ENCODE results near the gene ORC4. TPM values are rescaled to one million over a fixed set of nuclear protein-coding genes. Genes with fewer than 3 reads are reported as not detected.

ORC4 gene
- total and polyA plus RNA-seq, 4 donors, result 45.1 to 82.5 (median 67.8) TPM

DNA sequence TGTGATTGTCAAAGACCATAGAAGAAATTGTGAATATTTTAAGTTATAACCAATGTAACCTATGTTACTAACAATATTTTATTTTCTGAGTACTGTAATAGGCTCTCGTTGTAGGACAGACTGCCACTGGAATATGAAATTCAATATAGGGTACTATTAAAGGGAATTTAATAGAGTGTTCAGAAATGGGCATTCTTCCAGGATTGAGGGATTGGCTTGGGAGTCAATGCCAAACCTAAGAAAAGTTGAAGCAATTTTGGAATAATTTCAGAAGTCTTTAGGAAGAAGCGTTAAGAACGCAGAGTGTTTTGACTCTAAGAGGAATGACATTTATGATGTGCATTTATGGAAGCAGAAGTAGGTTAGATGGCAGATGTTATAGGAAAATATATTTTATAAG is 96.7 kb downstream of the ORC4 start:
- Histone ChIP-seq H3K9me3 (ENCODE audit: control insufficient read depth, insufficient read depth, low read length) (no peaks in the 10 kb centered on the region), H3K4me1 (ENCODE audit: control insufficient read depth, insufficient read depth, low read length) (no peaks in the 10 kb centered on the region), H3K27ac (ENCODE audit: low read depth, low read length) (no peak overlapping the region), H3K4me3 (ENCODE audit: low read depth, low read length) (no peak overlapping the region), H3K27me3 (ENCODE audit: control insufficient read depth, insufficient read depth, low read length) (no peaks in the 10 kb centered on the region), H3K36me3 (ENCODE audit: control insufficient read depth, insufficient read depth, low read length) (no peaks in the 10 kb centered on the region)
- no CpG with 5 or more reads among the region's 3 CpGs for WGBS (ENCODE audit: insufficient coverage)
- no peak for DNase-seq (ENCODE audit: low read depth in 4 of 6, low spot score in 6 of 6)

DNA sequence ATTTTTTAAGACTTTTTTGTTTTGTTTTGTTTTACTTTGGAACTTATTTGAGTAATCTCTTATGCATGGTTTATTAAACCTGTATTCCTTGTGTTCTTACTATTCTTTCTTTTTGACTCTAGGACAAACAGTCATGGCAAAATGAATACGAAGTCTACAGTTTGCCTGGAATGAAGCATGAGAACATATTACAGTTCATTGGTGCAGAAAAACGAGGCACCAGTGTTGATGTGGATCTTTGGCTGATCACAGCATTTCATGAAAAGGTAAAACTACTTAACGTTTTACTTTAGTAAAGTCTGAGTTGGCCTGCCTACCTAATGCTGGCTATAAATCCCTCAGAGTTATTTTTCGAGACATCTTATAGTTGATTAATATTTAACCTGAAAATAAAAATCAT is 103.4 kb downstream of the ORC4 start:
- no peaks in the 10 kb centered on the region for H3K36me3 ChIP-seq (ENCODE audit: control insufficient read depth, insufficient read depth, low read length)
- H3K27me3 ChIP-seq (ENCODE audit: control insufficient read depth, insufficient read depth, low read length), result no peaks in the 10 kb centered on the region
- no peaks in the 10 kb centered on the region for H3K4me1 ChIP-seq (ENCODE audit: control insufficient read depth, insufficient read depth, low read length)
- DNase-seq (ENCODE audit: low read depth in 4 of 6, low spot score in 6 of 6), result no peak
- no peak overlapping the region for H3K4me3 ChIP-seq (ENCODE audit: low read depth, low read length)
- 100% methylated on average over 1 of the region's 4 CpGs for WGBS (ENCODE audit: insufficient coverage)
- H3K9me3 ChIP-seq (ENCODE audit: control insufficient read depth, insufficient read depth, low read length), result no peaks in the 10 kb centered on the region
- H3K27ac ChIP-seq (ENCODE audit: low read depth, low read length), result no peak overlapping the region

DNA sequence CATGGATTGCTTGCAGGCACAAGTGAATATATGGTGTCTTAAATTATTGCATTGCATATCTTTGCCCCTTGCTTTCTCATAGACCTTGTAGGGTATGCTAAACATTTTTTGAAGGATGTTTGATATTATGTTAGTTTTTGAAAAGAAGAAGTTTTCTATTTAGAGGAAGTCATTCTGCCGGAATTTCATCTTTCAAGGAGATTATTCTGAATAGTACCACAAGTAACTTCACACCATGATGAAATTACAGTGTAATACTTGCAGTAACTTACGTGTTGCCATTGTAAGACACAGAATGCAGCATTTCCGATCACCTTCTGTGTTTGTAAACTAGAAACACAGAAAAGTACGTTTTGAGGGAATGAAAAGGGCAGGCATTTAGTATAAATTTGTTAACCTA is 103.8 kb downstream of the ORC4 start:
- H3K27me3 ChIP-seq (ENCODE audit: control insufficient read depth, insufficient read depth, low read length), result no peaks in the 10 kb centered on the region
- no peaks in the 10 kb centered on the region for H3K36me3 ChIP-seq (ENCODE audit: control insufficient read depth, insufficient read depth, low read length)
- H3K9me3 ChIP-seq (ENCODE audit: control insufficient read depth, insufficient read depth, low read length), result no peaks in the 10 kb centered on the region
- H3K4me3 ChIP-seq (ENCODE audit: low read depth, low read length), result no peak overlapping the region
- H3K4me1 ChIP-seq (ENCODE audit: control insufficient read depth, insufficient read depth, low read length), result no peaks in the 10 kb centered on the region
- no peak overlapping the region for H3K27ac ChIP-seq (ENCODE audit: low read depth, low read length)
- no CpG with 5 or more reads among the region's 4 CpGs for WGBS (ENCODE audit: insufficient coverage)
- DNase-seq (ENCODE audit: low read depth in 4 of 6, low spot score in 6 of 6), result no peak

DNA sequence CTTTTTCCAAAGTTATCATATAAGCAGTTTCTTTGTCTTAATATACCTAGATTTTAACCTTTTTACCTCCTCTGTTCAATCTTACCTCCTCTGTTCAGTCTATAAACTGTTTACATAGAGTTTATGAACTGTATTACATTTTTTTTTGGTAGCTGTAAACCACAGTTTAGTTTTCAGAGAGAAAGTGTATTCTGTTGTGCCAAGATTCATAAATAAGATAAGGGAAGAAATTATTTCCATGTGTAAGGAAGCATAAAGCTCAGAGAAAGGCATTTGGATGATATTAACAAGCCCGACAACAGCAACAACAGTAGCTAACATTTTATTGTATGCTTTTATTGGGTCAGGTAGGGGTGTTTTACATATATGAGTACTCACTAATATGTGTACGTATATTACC is 104.5 kb downstream of the ORC4 start:
- H3K27me3 ChIP-seq (ENCODE audit: control insufficient read depth, insufficient read depth, low read length), result no peaks in the 10 kb centered on the region
- DNase-seq (ENCODE audit: low read depth in 4 of 6, low spot score in 6 of 6), result no peak
- H3K36me3 ChIP-seq (ENCODE audit: control insufficient read depth, insufficient read depth, low read length), result no peaks in the 10 kb centered on the region
- no peak overlapping the region for H3K4me3 ChIP-seq (ENCODE audit: low read depth, low read length)
- H3K27ac ChIP-seq (ENCODE audit: low read depth, low read length), result no peak overlapping the region
- WGBS (ENCODE audit: insufficient coverage), result no CpG with 5 or more reads among the region's 2 CpGs
- H3K4me1 ChIP-seq (ENCODE audit: control insufficient read depth, insufficient read depth, low read length), result no peaks in the 10 kb centered on the region
- H3K9me3 ChIP-seq (ENCODE audit: control insufficient read depth, insufficient read depth, low read length), result no peaks in the 10 kb centered on the region

DNA sequence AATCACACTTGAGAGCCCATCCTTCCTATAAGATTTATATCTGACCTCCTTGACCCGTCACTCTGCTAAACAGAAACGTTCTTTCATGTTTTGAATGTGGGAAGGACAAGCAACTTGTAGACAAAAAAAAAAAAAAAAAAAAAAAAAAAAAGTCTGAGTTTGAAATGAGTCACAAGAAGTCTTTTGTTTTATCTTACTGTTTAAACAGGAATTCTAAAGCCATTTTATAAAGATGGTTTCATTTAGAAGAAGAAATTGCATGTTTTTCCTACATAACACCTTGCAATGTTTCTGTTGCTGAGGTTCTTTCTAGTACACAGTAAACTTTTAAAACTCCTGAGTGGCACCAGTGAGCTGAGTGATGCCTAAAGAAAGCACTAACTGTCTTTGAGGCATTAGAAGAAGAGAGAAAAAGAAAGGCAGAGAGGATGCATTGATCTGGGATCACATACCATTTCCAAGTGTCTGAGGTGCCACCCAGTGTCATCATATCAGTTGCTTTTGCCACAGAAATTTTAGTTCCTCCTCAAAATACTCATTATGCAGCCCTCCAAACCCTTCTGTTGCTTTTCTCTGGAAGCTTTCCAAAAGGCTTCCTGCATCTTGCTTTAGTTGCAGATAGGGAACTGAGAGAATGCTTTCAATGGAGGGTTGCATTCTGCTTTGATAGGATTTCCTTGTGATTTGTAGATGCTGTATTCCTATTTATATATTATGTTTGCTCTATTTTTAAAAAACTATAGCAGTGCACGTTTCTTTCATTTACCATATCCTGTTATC is 106.6 kb downstream of the ORC4 start:
- H3K4me3 ChIP-seq (ENCODE audit: low read depth, low read length), result no peak overlapping the region
- DNase-seq (ENCODE audit: low read depth in 4 of 6, low spot score in 6 of 6), result peak in 5 of 6 donors; percentile 20 to 89 (median 42)
- no peaks in the 10 kb centered on the region for H3K9me3 ChIP-seq (ENCODE audit: control insufficient read depth, insufficient read depth, low read length)
- WGBS (ENCODE audit: insufficient coverage), result no CpG with 5 or more reads among the region's 3 CpGs
- no peaks in the 10 kb centered on the region for H3K27me3 ChIP-seq (ENCODE audit: control insufficient read depth, insufficient read depth, low read length)
- H3K27ac ChIP-seq (ENCODE audit: low read depth, low read length), result peak overlapping the region; percentile 6
- H3K4me1 ChIP-seq (ENCODE audit: control insufficient read depth, insufficient read depth, low read length), result no peaks in the 10 kb centered on the region
- no peaks in the 10 kb centered on the region for H3K36me3 ChIP-seq (ENCODE audit: control insufficient read depth, insufficient read depth, low read length)

DNA sequence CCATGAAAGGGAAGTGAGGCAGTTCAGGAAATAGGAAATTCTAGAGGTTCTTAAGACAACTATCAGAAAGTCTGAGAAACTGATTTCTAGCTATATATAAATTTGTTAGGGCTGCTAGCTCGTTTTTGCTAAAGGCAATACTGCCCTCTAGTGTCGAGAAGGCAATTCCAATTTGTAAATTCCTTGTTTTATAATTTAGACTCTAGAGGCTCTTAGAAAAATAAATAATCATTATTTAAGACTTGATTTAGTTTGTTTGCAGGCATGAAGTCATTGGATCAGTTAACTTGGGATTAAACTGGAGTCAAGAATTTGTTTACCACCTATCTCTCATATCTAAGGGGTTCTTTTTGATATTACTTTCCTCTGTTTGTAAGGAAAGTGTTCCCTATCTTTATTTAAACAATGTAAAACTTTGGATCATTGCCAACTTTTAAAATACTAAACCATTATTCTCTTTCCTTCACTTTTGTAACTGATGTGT is 109.5 kb downstream of the ORC4 start:
- no peaks in the 10 kb centered on the region for H3K9me3 ChIP-seq (ENCODE audit: control insufficient read depth, insufficient read depth, low read length)
- no peaks in the 10 kb centered on the region for H3K36me3 ChIP-seq (ENCODE audit: control insufficient read depth, insufficient read depth, low read length)
- H3K4me3 ChIP-seq (ENCODE audit: low read depth, low read length), result no peak overlapping the region
- peak; percentile 33 to 93 (median 62) for DNase-seq (ENCODE audit: low read depth in 4 of 6, low spot score in 6 of 6)
- no peaks in the 10 kb centered on the region for H3K27me3 ChIP-seq (ENCODE audit: control insufficient read depth, insufficient read depth, low read length)
- WGBS (ENCODE audit: insufficient coverage), result no CpG with 5 or more reads among the region's 2 CpGs
- H3K4me1 ChIP-seq (ENCODE audit: control insufficient read depth, insufficient read depth, low read length), result no peaks in the 10 kb centered on the region
- H3K27ac ChIP-seq (ENCODE audit: low read depth, low read length), result no peak overlapping the region

DNA sequence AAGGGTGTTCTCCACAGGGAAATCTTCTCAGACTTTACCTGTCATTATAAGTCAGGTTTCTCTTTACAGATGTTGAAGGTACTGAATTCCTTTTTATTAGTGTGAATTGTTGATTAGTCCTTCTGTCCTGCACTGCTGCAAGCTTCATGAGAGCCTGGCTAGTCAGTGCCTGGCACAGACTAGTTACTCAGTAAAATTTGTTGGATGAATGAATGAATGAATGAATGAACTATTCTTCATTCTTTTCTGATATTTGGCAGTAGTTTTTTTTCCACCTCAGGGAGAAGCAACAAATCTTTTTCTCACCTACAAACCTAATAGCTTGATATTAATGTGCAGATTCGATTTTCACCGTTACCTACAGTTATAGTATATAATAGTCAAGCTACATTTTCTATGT is 111.4 kb downstream of the ORC4 start:
- Histone ChIP-seq H3K27me3 (ENCODE audit: control insufficient read depth, insufficient read depth, low read length) (no peaks in the 10 kb centered on the region), H3K27ac (ENCODE audit: low read depth, low read length) (no peak overlapping the region), H3K4me3 (ENCODE audit: low read depth, low read length) (no peak overlapping the region), H3K9me3 (ENCODE audit: control insufficient read depth, insufficient read depth, low read length) (no peaks in the 10 kb centered on the region), H3K36me3 (ENCODE audit: control insufficient read depth, insufficient read depth, low read length) (no peaks in the 10 kb centered on the region), H3K4me1 (ENCODE audit: control insufficient read depth, insufficient read depth, low read length) (no peaks in the 10 kb centered on the region)
- no peak for DNase-seq (ENCODE audit: low read depth in 4 of 6, low spot score in 6 of 6)
- WGBS (ENCODE audit: insufficient coverage), result no CpG with 5 or more reads among the region's 2 CpGs

DNA sequence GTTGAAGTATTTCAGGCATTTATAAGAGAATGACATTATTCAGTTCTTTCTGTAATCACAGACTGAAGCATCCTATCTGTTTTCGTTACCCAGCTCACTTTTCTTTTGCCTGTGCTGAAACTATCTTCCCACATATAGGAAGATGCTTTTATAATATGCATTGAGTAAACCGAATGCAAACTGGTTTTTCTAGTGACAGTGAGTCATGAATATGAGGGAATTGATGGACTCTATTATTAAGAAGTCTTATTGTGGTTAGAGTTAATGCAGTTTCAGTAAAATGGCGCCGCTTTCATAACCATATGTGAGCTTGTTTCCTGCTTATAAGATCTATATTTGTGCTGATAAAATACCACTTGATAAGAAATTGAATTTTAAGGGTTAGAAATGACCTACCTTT is 116.5 kb downstream of the ORC4 start:
- Histone ChIP-seq H3K27me3 (ENCODE audit: control insufficient read depth, insufficient read depth, low read length) (no peaks in the 10 kb centered on the region), H3K9me3 (ENCODE audit: control insufficient read depth, insufficient read depth, low read length) (no peaks in the 10 kb centered on the region), H3K4me3 (ENCODE audit: low read depth, low read length) (no peak overlapping the region), H3K27ac (ENCODE audit: low read depth, low read length) (no peak overlapping the region), H3K4me1 (ENCODE audit: control insufficient read depth, insufficient read depth, low read length) (no peaks in the 10 kb centered on the region), H3K36me3 (ENCODE audit: control insufficient read depth, insufficient read depth, low read length) (no peaks in the 10 kb centered on the region)
- no CpG with 5 or more reads among the region's 4 CpGs for WGBS (ENCODE audit: insufficient coverage)
- DNase-seq (ENCODE audit: low read depth in 4 of 6, low spot score in 6 of 6), result no peak

DNA sequence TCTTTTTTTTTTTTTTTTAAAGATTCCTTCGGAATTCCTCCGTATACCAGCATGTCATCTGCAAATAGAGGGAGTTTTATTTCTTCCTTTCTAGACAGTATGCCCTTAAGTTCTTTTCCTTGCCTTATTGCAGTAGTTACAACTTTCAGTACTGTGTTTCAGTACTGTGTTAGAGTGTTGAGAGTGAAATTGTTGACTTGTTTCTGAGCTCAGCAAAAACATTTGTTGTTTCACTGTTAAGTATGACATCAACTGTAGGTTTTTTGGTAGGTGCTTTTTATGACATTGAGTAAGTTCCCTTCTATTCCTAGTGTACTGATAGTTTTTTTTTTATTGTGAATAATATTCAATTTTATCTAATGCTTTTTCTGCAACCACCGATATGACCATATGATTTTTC is 131.9 kb downstream of the ORC4 start:
- no peaks in the 10 kb centered on the region for H3K36me3 ChIP-seq (ENCODE audit: control insufficient read depth, insufficient read depth, low read length)
- no peak overlapping the region for H3K27ac ChIP-seq (ENCODE audit: low read depth, low read length)
- H3K4me3 ChIP-seq (ENCODE audit: low read depth, low read length), result no peak overlapping the region
- no peaks in the 10 kb centered on the region for H3K27me3 ChIP-seq (ENCODE audit: control insufficient read depth, insufficient read depth, low read length)
- no CpG with 5 or more reads among the region's 3 CpGs for WGBS (ENCODE audit: insufficient coverage)
- no peaks in the 10 kb centered on the region for H3K9me3 ChIP-seq (ENCODE audit: control insufficient read depth, insufficient read depth, low read length)
- H3K4me1 ChIP-seq (ENCODE audit: control insufficient read depth, insufficient read depth, low read length), result no peaks in the 10 kb centered on the region
- DNase-seq (ENCODE audit: low read depth in 4 of 6, low spot score in 6 of 6), result no peak

DNA sequence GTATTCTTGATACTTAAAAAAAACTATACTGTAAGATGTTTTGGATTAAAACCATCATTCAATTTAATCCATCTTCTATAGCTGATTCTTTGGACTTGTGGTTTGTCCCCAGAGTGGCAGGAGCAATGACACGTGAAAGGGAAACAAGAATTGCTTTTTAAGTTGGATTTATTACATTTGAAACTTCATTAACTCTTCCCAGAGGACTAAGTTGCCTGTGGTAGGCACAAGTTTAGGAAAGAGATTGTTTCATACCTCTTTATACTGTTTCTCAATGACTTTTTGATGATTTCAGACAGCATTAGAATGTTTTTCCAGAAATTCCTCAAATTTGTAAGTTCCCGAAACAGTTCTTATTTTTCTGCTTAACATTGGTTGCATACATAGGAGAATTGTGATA is 134.4 kb downstream of the ORC4 start:
- Histone ChIP-seq H3K27ac (ENCODE audit: low read depth, low read length) (no peak overlapping the region), H3K4me3 (ENCODE audit: low read depth, low read length) (no peak overlapping the region), H3K9me3 (ENCODE audit: control insufficient read depth, insufficient read depth, low read length) (no peaks in the 10 kb centered on the region), H3K36me3 (ENCODE audit: control insufficient read depth, insufficient read depth, low read length) (no peaks in the 10 kb centered on the region), H3K27me3 (ENCODE audit: control insufficient read depth, insufficient read depth, low read length) (no peaks in the 10 kb centered on the region), H3K4me1 (ENCODE audit: control insufficient read depth, insufficient read depth, low read length) (no peaks in the 10 kb centered on the region)
- no CpG with 5 or more reads among the region's 2 CpGs for WGBS (ENCODE audit: insufficient coverage)
- DNase-seq (ENCODE audit: low read depth in 4 of 6, low spot score in 6 of 6), result no peak

All from spinal cord (tissue), 10 donors.